ENCODE data around the gene SLC2A4RG. TPM values are rescaled to one million over a fixed set of nuclear protein-coding genes. Genes with fewer than 3 reads are reported as not detected.

SLC2A4RG gene
- total and polyA plus RNA-seq, 2 of the 13 experiments (the other 11 are each of a cell fraction or from before 2014, with no cell fraction given), result 91.4 to 95.9 TPM

DNA sequence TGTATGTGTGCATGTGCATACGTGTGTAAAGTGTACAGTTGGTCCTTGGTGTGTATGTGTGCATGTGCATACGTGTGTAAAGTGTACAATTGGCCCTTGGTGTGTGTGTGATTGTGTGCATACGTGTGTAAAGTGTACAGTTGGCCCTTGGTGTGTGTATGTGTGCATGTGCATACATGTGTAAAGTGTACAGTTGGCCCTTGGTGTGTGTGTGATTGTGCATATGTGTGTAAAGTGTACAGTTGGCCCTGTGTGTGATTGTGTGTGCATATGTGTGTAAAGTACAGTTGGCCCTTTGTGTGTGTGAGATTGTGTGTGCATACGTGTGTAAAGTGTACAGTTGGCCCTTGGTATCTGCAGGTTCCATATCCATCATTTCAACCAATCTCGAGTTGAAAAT, 8.2 kb upstream of the SLC2A4RG start (continued):
- TF ChIP-seq, protein P1, sequence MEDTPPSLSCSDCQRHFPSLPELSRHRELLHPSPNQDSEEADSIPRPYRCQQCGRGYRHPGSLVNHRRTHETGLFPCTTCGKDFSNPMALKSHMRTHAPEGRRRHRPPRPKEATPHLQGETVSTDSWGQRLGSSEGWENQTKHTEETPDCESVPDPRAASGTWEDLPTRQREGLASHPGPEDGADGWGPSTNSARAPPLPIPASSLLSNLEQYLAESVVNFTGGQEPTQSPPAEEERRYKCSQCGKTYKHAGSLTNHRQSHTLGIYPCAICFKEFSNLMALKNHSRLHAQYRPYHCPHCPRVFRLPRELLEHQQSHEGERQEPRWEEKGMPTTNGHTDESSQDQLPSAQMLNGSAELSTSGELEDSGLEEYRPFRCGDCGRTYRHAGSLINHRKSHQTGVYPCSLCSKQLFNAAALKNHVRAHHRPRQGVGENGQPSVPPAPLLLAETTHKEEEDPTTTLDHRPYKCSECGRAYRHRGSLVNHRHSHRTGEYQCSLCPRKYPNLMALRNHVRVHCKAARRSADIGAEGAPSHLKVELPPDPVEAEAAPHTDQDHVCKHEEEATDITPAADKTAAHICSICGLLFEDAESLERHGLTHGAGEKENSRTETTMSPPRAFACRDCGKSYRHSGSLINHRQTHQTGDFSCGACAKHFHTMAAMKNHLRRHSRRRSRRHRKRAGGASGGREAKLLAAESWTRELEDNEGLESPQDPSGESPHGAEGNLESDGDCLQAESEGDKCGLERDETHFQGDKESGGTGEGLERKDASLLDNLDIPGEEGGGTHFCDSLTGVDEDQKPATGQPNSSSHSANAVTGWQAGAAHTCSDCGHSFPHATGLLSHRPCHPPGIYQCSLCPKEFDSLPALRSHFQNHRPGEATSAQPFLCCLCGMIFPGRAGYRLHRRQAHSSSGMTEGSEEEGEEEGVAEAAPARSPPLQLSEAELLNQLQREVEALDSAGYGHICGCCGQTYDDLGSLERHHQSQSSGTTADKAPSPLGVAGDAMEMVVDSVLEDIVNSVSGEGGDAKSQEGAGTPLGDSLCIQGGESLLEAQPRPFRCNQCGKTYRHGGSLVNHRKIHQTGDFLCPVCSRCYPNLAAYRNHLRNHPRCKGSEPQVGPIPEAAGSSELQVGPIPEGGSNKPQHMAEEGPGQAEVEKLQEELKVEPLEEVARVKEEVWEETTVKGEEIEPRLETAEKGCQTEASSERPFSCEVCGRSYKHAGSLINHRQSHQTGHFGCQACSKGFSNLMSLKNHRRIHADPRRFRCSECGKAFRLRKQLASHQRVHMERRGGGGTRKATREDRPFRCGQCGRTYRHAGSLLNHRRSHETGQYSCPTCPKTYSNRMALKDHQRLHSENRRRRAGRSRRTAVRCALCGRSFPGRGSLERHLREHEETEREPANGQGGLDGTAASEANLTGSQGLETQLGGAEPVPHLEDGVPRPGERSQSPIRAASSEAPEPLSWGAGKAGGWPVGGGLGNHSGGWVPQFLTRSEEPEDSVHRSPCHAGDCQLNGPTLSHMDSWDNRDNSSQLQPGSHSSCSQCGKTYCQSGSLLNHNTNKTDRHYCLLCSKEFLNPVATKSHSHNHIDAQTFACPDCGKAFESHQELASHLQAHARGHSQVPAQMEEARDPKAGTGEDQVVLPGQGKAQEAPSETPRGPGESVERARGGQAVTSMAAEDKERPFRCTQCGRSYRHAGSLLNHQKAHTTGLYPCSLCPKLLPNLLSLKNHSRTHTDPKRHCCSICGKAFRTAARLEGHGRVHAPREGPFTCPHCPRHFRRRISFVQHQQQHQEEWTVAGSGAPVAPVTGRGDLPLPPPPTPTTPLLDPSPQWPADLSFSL (CRISPR knock-in tag; IDR thresholded peaks at IDR 0.05), result peak; percentile 78
- 0 out of 2 replicates have a peak, but pooled peaks have one; percentile 5 for TF ChIP-seq REPIN1 (CRISPR knock-in tag; IDR thresholded peaks at IDR 0.05; ENCODE audit: borderline replicate concordance, low read depth)
- TF ChIP-seq POLR2AphosphoS5 (IDR thresholded peaks at IDR 0.05; ENCODE audit: low read depth, low read length), result peak; percentile 28
- TF ChIP-seq, protein P2, sequence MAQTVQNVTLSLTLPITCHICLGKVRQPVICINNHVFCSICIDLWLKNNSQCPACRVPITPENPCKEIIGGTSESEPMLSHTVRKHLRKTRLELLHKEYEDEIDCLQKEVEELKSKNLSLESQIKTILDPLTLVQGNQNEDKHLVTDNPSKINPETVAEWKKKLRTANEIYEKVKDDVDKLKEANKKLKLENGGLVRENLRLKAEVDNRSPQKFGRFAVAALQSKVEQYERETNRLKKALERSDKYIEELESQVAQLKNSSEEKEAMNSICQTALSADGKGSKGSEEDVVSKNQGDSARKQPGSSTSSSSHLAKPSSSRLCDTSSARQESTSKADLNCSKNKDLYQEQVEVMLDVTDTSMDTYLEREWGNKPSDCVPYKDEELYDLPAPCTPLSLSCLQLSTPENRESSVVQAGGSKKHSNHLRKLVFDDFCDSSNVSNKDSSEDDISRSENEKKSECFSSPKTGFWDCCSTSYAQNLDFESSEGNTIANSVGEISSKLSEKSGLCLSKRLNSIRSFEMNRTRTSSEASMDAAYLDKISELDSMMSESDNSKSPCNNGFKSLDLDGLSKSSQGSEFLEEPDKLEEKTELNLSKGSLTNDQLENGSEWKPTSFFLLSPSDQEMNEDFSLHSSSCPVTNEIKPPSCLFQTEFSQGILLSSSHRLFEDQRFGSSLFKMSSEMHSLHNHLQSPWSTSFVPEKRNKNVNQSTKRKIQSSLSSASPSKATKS (CRISPR knock-in tag; IDR thresholded peaks at IDR 0.05), result no peak
- no peak for TF ChIP-seq POGZ (CRISPR knock-in tag; IDR thresholded peaks at IDR 0.05)
- peak; percentile 81; the same call in 1 of the 2 replicates for TF ChIP-seq SOX6 (IDR thresholded peaks at IDR 0.05)
- TF ChIP-seq SOX6 (CRISPR knock-in tag; IDR thresholded peaks at IDR 0.05), result no peak
- TF ChIP-seq, protein P3, sequence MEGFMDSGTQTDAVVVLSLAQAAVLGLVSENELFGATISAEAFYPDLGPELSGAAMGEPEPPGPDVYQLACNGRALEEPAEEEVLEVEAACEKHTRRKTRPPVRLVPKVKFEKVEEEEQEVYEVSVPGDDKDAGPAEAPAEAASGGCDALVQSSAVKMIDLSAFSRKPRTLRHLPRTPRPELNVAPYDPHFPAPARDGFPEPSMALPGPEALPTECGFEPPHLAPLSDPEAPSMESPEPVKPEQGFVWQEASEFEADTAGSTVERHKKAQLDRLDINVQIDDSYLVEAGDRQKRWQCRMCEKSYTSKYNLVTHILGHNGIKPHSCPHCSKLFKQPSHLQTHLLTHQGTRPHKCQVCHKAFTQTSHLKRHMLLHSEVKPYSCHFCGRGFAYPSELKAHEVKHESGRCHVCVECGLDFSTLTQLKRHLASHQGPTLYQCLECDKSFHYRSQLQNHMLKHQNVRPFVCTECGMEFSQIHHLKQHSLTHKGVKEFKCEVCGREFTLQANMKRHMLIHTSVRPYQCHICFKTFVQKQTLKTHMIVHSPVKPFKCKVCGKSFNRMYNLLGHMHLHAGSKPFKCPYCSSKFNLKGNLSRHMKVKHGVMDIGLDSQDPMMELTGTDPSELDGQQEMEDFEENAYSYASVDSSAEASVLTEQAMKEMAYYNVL (CRISPR knock-in tag; IDR thresholded peaks at IDR 0.05; ENCODE audit: borderline replicate concordance), result no peak
- TF ChIP-seq KLF13 (CRISPR knock-in tag; IDR thresholded peaks at IDR 0.05), result no peak
- TF ChIP-seq, protein P4, sequence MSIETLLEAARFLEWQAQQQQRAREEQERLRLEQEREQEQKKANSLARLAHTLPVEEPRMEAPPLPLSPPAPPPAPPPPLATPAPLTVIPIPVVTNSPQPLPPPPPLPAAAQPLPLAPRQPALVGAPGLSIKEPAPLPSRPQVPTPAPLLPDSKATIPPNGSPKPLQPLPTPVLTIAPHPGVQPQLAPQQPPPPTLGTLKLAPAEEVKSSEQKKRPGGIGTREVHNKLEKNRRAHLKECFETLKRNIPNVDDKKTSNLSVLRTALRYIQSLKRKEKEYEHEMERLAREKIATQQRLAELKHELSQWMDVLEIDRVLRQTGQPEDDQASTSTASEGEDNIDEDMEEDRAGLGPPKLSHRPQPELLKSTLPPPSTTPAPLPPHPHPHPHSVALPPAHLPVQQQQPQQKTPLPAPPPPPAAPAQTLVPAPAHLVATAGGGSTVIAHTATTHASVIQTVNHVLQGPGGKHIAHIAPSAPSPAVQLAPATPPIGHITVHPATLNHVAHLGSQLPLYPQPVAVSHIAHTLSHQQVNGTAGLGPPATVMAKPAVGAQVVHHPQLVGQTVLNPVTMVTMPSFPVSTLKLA (IDR thresholded peaks at IDR 0.05), result peak; percentile 37; the same call in 1 of the 2 replicates

Data from HepG2 (cell line).